ENCODE data around the gene A4GNT.

DNA sequence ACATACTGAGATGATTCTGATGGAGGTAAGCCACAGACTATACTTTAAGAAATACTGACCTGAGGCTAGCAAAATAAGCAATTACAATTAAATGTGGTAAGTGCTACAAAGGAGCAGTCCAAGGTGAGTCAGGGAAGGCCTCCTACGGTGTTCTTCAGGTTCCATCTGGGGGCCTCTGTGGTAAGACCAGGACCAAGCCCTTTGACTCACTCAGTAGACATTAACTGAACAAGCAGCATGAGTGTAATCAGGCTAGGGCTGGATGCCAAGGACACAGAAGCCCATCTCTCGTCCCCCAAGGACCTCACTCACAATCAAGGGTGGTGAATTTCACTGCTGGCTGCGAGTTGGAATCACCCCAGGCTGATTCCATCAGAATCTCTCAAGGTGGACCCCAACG lies 54.1 kb downstream of the A4GNT start:
- TF ChIP-seq SUZ12 (IDR thresholded peaks at IDR 0.05; ENCODE audit: extremely low read depth, insufficient read depth, insufficient read length): no peak
- TF ChIP-seq YY1 (IDR thresholded peaks at IDR 0.05; ENCODE audit: insufficient read depth, insufficient read length): no peak
